ENCODE results near the gene LAMA3.

The LAMA3 gene

DNA sequence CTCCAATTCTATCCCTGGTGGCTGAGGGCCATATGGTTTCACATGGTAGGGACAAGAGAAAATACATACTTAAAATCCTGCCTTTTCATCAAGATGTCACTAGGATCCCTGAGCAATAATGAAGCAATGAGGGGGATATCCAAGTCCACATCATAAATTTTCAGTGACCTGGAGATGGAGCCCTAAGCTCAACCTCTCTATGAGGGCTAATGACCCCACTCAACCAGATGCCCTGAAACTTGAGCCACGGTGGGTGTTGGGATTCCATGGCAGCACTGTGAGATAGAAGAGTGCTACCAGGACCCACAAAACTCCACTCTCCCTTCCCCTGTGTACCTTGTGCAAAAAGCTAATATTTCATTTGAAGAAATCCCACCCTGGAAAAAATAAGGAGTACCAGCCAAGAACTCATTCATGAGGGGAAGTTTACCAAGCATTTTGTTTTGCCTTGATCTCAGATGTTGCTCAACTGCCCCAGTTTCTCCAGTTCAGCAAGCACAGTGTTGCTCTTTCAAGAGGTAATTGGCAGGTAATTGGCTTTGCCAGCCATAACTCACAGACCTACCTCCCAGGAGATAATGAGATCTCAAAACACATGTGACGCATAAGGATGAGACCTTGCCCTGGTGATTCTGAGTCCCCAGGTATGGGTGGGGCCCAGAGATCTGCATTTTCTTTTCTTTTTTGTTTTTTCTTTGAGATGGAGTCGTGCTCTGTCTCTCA, 274.4 kb downstream of the LAMA3 start:
- in situ Hi-C loops (cut with MboI; ENCODE audit: low sequenced_read_pairs, unreplicated experiment): no loop called here
- TF ChIP-seq, protein P1, sequence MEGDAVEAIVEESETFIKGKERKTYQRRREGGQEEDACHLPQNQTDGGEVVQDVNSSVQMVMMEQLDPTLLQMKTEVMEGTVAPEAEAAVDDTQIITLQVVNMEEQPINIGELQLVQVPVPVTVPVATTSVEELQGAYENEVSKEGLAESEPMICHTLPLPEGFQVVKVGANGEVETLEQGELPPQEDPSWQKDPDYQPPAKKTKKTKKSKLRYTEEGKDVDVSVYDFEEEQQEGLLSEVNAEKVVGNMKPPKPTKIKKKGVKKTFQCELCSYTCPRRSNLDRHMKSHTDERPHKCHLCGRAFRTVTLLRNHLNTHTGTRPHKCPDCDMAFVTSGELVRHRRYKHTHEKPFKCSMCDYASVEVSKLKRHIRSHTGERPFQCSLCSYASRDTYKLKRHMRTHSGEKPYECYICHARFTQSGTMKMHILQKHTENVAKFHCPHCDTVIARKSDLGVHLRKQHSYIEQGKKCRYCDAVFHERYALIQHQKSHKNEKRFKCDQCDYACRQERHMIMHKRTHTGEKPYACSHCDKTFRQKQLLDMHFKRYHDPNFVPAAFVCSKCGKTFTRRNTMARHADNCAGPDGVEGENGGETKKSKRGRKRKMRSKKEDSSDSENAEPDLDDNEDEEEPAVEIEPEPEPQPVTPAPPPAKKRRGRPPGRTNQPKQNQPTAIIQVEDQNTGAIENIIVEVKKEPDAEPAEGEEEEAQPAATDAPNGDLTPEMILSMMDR (IDR thresholded peaks at IDR 0.05; ENCODE audit: borderline replicate concordance, control extremely low read depth, extremely low read depth, insufficient read depth, missing control alignments): no peak
- no peak for DNase-seq (ENCODE audit: low spot score)

DNA sequence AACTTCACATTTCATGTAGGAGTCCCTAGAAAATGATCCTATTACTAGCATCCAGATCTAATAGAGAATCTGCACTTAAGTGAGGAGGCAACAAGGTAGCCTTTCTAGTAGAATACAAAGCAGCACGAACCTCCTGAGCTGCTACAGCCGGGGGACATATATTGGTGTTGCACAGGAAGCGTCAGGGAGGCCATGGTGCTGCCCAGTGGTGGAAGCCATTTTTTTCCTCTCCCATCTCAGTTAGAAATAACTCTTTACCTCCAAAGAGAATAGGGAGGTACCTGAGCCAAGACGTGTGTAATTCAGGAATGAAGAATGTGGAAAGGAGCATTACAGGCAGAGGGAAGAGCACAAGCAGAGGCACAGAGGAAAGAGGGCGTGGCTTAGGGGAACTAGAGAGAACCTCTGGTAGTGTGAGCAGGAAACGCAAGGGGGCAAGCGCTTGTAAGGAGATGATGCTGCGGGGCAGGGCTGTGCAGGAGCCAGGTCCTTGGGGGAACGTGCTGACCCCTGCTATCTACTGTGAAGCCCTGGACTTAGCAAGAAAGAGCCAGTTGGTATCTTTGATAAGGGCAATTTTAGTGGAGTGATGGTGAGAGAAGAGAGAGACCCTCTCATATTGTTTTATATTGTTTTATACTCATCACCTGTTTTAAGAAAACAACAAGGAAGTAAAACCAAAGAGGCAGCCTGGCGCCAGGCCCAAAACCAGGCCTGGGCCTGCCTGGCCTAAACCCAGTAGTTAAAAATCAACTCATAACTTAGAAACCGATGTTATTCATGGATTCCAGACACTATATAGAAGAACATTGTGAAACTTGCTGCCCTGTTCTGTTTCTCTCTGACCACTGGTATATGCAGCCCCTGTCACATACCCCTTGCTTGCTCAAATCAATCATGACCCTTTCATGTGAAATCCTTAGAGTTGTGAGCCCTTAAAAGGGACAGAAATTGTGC, 275.3 kb downstream of the LAMA3 start:
- in situ Hi-C loops (cut with MboI; ENCODE audit: low sequenced_read_pairs, unreplicated experiment): no loop called here
- TF ChIP-seq, protein P1 (IDR thresholded peaks at IDR 0.05; ENCODE audit: borderline replicate concordance, control extremely low read depth, extremely low read depth, insufficient read depth, missing control alignments): no peak
- no peak for DNase-seq (ENCODE audit: low spot score)

DNA sequence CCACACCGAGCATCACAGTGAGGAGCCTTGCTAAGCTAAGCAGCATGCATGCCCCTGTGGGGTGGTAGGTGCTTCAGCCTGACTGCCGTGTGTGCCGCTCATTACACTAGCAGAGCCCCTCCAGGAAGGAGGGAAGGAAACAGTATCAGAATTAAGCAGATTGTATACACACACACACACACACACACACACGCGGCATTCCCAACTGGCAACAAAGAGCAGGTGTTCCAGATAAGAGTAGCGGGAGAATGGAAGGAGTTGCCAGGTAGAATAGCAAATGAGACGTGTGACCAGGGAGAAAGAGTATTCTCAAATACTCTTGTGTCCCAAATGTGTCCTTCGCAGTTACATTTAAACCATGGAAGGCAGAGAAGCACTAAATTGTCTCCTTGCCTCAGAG, 277.7 kb downstream of the LAMA3 start:
- no peak for DNase-seq (ENCODE audit: low spot score)
- TF ChIP-seq, protein P1 (IDR thresholded peaks at IDR 0.05; ENCODE audit: borderline replicate concordance, control extremely low read depth, extremely low read depth, insufficient read depth, missing control alignments): no peak
- in situ Hi-C loops (cut with MboI; ENCODE audit: low sequenced_read_pairs, unreplicated experiment): no loop called here

DNA sequence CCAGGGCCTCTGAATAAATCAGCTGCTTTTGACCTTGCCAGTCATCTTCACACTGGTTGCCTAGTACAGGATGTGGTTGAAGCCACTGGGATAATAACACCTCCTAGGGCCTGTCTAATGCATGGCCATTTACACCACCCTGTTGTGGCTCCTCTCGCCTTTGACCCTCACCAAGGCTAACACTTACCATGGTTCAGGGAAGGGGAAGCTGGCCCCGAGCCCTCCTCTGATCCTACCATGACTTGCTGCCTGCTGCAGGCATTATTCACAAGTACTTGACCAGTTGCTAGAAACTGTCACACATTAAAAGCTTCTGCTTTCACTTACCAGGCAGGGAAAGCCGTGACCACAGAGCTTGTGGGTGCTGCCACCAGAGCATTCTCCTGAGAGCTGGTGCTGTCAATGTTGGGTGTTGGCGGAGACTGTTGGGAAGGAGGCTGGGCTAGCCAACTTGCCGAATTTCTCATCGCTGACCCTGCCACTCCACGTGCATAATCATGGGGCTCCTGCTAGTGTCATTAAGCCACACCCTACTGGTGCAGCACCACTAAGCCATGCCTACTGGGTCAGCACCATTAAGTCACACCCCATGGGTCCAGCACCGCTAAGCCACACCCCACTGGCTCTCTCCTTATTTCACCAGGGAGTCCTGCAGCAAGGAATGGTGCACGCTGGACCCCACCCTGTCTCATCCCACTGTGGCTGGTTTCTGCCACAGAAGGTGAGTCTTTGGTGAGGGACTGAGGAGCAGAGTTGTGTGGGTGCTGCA, 278.3 kb downstream of the LAMA3 start:
- no peak for DNase-seq (ENCODE audit: low spot score)
- TF ChIP-seq, protein P1 (IDR thresholded peaks at IDR 0.05; ENCODE audit: borderline replicate concordance, control extremely low read depth, extremely low read depth, insufficient read depth, missing control alignments): no peak
- in situ Hi-C loops (cut with MboI; ENCODE audit: low sequenced_read_pairs, unreplicated experiment): no loop called here

DNA sequence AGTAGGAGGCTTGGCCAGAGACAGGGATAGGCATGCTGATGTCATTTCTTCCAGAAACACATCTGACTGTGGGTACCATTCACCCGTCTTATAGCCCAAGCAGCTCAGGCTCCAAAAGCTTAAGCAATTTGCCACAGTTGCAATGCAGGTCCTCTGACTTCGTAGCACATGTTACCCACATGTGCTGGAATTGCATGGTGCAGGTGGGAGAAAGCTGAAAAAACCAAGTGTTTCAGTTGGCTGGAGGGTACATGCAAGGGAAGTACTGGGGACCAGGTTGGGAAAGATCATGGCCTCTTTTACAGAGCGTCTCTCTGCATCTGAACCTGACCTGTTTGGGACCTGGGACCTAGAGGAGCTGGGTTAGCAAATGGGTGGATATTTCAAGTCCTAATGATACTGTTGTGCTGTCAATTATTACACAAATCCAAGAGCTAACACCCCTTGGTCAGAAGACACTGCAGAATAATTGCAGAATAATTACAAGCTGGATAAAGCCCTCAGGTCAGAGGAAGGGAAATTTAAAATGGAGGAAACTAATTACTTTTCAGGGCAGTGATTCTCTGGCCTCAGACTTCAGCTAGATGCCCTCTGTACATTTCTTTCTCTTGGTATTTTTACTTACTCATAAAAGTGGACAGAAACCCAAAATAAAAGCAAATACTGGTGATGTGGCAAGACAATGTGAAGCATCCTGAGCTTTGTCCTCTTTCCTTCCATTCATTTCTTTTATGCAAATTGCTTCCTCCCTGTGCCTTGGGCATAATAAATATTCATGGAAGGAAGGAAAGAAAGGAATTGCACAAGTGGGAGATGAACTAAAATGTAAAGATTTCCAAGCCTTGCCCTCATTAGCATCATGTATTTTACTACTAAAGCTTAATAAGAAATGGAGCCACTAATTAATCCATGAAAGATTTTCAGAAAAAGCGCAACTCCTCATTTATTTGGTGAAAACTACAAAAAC, 279.7 kb downstream of the LAMA3 start:
- no peak for DNase-seq (ENCODE audit: low spot score)
- in situ Hi-C loops (cut with MboI; ENCODE audit: low sequenced_read_pairs, unreplicated experiment): no loop called here
- TF ChIP-seq, protein P1 (IDR thresholded peaks at IDR 0.05; ENCODE audit: borderline replicate concordance, control extremely low read depth, extremely low read depth, insufficient read depth, missing control alignments): no peak
